RWPE1 (cell line): ENCODE results near the gene NTM.

Source experiments
- CTCF ChIA-PET: fragments of 350-600 bp; sonication (Branson Sonifier 250); formaldehyde crosslinking; extraction: SDS; loops from one replicate; lab custom pipeline; 2021; lab: Yijun Ruan, JAX
- POLR2A ChIA-PET: fragments of 400-600 bp; formaldehyde crosslinking; extraction: SDS; loops from one replicate; lab custom pipeline; 2020; ENCODE audit warnings: antibody characterized with exemption; ENCODE audit not compliant: low non-redundant PET; lab: Yijun Ruan, JAX
- DNase-seq: peaks from one replicate; pipeline ENCODE4 v3.0.0; 2012; ENCODE audit warnings: low spot score
- H3K27ac ChIP-seq: fragments of 450-650 bp; 2 replicates; pipeline ENCODE4 v1.5.1; 2017
- CTCF ChIP-seq: fragments of 450-650 bp; conservative IDR thresholded peaks from 2 replicates; pipeline ENCODE4 v1.5.1; 2017; ENCODE audit warnings: low read depth, mild to moderate bottlenecking

NTM gene

DNA sequence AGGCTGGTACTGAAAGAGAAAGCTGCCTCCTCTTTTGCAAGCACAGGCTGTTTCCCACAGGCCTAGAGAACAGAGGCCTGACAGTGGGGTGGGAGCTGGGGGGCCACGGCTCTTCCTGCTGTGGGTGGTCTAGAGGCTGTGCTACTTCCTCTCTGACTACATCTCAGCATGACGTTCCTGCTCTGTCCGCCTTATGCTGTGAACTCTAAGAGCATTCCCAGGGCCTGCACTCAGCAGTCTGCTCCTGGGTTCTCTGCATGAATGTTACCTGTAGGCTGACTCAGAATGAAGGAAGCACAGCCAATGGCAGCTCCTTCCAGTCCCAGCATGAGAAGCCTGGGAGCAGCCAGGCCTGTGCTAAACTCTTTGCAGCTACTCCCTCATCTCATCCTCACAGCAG lies 534.3 kb downstream of the NTM start:
- CTCF ChIA-PET, result no interaction called here
- no peak overlapping the region for H3K27ac ChIP-seq
- POLR2A ChIA-PET, result no interaction called here
- no peak for DNase-seq
- no peak for TF ChIP-seq CTCF

GRCh38 chr11:131906963-131907362 lies 536.5 kb downstream of the NTM start:
- ChIA-PET CTCF (no interaction called here), POLR2A (no interaction called here)
- DNase-seq, result no peak
- TF ChIP-seq CTCF, result no peak
- no peak overlapping the region for H3K27ac ChIP-seq

DNA sequence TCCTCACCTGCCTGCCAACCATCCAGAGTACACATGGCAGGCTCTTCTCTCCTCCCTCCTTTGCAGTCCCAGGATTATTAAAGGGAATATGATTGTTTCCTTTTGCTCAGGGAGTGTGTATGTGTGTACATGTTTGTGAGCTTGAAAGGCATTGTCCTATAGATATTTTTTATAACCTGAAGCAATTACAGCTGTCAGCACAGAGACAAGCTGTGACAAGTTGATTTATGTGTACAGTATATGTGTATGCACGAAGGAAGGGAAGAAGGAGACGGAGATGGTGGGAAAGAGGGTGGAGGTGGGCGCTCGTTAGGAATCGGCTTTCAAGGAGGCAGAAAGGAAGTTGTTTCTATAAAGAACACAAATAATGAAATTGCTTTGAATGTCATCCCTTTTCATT lies 537.0 kb downstream of the NTM start:
- H3K27ac ChIP-seq, result no peak overlapping the region
- ChIA-PET CTCF (no interaction called here), POLR2A (no interaction called here)
- no peak for DNase-seq
- no peak for TF ChIP-seq CTCF

DNA sequence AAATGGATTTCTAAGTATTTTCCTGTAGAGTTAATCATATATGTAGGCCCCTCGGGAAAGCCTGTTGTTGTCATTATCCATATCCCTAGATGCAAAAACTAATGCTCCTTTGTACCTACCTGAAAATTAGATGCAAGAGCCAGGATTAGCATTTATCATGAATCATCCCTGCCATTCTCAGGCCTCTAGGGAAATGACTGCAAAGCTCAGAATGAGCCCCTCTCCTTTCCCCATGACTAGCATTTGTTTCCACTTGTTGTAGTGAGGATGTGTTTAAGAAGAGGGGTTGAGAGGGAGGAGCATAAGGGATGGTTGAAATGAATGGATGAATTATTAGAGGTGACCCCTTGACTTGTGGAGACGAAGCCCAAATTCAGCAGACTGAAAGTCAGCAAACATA lies 537.9 kb downstream of the NTM start:
- POLR2A ChIA-PET, result no interaction called here

DNA sequence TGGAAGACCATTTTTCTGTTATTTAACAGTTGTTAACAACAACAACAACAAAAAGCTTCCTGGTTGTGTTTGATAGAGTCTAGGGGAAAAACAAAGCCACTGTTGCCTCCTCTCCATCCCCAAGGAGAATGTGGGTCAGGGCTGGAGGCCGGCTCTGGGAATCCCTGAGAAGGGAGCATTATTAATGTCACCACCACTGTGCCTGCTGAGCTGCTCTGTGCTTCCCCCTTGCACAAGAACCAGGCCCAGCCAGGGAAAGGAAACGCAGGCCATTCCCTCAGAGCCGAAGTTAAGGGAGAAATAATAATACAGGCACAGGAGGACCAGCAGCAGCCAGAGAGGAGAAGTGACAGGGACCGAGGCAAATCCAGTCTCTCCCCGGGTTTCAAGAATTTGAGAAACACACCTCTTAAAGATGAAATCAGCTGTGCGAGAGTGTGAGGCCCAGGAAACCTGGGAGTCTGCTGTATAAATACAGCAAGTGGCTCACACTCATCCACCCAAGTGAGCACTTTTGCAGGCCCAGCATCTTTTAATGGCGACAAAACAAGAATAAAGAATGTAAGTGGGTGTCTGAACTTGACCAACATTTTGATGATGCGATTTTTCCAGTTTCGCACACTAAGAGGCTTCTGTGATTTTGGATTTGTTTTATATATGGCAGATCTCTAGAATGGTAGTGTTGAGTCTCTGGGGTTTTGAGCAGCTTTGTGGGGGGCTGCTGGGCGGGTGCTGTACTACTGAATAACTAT lies 539.2 kb downstream of the NTM start:
- DNase-seq, result no peak
- no peak for TF ChIP-seq CTCF
- CTCF ChIA-PET, result interaction anchor here (0.7 kb wide), 1 partner anchor 844 kb away, joined by 3 read pairs; no protein-coding TSS in a partner anchor
- POLR2A ChIA-PET, result no interaction called here
- no peak overlapping the region for H3K27ac ChIP-seq

More for the DNA sequence above, 537.9 kb downstream of the NTM start:
- H3K27ac ChIP-seq, result no peak overlapping the region
- CTCF ChIA-PET, result interaction anchor here (0.6 kb wide), 1 partner anchor 1004 kb away, joined by 6 read pairs; no protein-coding TSS in a partner anchor
- DNase-seq, result no peak
- TF ChIP-seq CTCF, result no peak

GRCh38 chr11:131910178-131910522 lies 539.7 kb downstream of the NTM start:
- no peak for TF ChIP-seq CTCF
- POLR2A ChIA-PET, result no interaction called here
- CTCF ChIA-PET, result interaction anchor here (0.6 to 0.7 kb wide), 2 partner anchors 145 to 845 kb away, joined by 3 read pairs; no protein-coding TSS in a partner anchor
- no peak for DNase-seq
- H3K27ac ChIP-seq, result no peak overlapping the region
